Muscle layer of duodenum (tissue), 2 donors: ENCODE measurements around the gene APH1A.
"Not testable (repeated sequence)": the region's sequence is repeated elsewhere in the genome, so short reads cannot be mapped to it uniquely, and the experiment has no call there.

Source experiments
- H3K27ac ChIP-seq: one replicate; pipeline ENCODE4 v1.7.0; 2013; ENCODE audit warnings: mild to moderate bottlenecking, low read length
- H3K27me3 ChIP-seq: one replicate; pipeline ENCODE4 v1.7.0; 2013; ENCODE audit warnings: low read depth, mild to moderate bottlenecking, control low read depth, low read length
- H3K36me3 ChIP-seq, 2 donors: one replicate each; pipeline ENCODE4 v1.7.0; 2013; ENCODE audit warnings: low read length in 2 of 2, control low read depth in 1 of 2, mild to moderate bottlenecking in 1 of 2; ENCODE audit not compliant: insufficient read depth in 2 of 2, control insufficient read depth in 1 of 2
- H3K4me1 ChIP-seq, 2 donors: one replicate each; pipeline ENCODE4 v1.7.0; 2013; ENCODE audit warnings: low read length in 2 of 2, mild to moderate bottlenecking in 2 of 2, control low read depth in 1 of 2, moderate library complexity in 1 of 2; ENCODE audit not compliant: insufficient read depth in 2 of 2, control insufficient read depth in 1 of 2
- H3K4me3 ChIP-seq, 2 donors: one replicate each; pipeline ENCODE4 v1.7.0; 2013; ENCODE audit warnings: low read length in 2 of 2, low read depth in 1 of 2, mild to moderate bottlenecking in 1 of 2
- H3K9me3 ChIP-seq, 2 donors: one replicate each; pipeline ENCODE4 v1.7.0; 2013; ENCODE audit warnings: low read length in 2 of 2, control low read depth in 1 of 2, mild to moderate bottlenecking in 1 of 2; ENCODE audit not compliant: control insufficient read depth in 1 of 2
- donor health status: healthy.

Gene APH1A

DNA sequence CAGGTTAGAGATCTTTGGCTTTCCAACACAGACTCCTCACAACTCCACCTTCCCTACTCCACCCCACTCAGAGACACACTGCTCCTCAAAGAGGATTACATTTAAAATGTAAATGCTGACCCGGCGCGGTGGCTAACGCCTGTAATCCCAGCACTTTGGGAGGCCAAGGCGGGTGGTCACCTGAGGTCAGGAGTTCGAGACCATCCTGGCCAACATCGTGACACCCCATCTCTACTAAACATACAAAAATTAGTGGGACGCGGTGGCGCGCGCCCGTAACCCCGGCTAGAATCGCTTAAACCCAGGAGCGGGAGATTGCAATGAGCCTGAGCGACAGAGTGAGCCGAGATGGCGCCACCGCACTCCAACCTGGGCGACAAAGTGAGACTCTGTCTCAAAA, 31.1 kb downstream of the APH1A start:
- H3K36me3 ChIP-seq: no peaks in the 10 kb centered on the region
- H3K27me3 ChIP-seq: no peaks in the 10 kb centered on the region
- H3K4me1 ChIP-seq: peaks cover 0 to 6% of the 10 kb centered on the region in 2 donors
- H3K27ac ChIP-seq: no peak overlapping the region
- H3K9me3 ChIP-seq: no peaks in the 10 kb centered on the region
- no peak overlapping the region for H3K4me3 ChIP-seq

DNA sequence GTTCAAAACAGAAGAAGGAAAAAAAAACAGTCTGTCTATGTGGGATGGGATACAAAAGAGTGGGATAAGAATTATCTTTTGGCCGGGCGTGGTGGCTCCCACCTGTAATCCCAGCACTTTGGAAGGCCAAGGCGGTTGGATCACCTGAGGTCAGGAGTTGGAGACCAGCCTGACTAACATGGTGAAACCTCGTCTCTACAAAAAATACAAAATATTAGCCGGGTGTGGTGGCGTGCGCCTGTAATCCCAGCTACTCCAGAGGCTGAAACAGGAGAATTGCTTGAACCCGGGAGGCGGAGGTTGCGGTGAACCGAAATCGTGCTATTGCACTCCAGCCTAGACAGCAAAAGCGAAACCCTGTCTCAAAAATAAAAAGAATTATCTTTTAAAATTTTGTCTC, 31.6 kb downstream of the APH1A start:
- H3K27me3 ChIP-seq, H3K36me3 ChIP-seq, H3K4me1 ChIP-seq, H3K27ac ChIP-seq, H3K9me3 ChIP-seq: not testable (repeated sequence)
- H3K4me3 ChIP-seq: peak overlapping the region in 1 of 2 donors; percentile 93

DNA sequence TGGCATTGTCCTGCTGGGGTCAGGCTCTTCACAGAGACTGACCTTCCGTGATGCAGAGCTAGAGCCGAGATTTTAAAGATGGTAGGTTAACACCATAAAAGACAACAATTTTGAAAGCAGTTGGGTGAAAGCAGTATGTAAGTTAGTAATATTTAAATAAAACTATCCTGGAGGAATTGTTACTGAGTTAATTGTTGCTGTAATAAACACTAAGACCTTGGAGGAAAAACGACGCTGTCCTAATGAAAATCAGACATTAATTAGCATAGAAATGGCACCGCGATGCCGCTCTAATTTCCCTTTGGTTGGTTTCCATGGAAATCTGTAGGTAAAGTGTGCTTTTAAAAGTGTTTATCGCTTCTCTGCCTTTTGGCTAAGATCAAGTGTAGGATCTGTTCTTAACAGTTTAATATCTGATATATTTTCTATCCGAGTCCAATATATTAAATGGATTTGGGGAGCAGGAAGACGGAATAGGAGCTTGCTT, 32.2 kb downstream of the APH1A start:
- Histone ChIP-seq H3K4me3 (peak overlapping the region; percentile 93 to 98), H3K9me3 (no peaks in the 10 kb centered on the region), H3K36me3 (no peaks in the 10 kb centered on the region), H3K4me1 (peaks cover 0 to 6% of the 10 kb centered on the region in 2 donors), H3K27me3 (no peaks in the 10 kb centered on the region), H3K27ac (peak overlapping the region; percentile 3)

- no peaks in the 10 kb centered on the region for H3K9me3 ChIP-seq
- peak within 1 kb of the TSS; percentile 98 for H3K27ac ChIP-seq
- no peaks in the 10 kb centered on the region for H3K27me3 ChIP-seq
- no peaks in the 10 kb centered on the region for H3K36me3 ChIP-seq
- peaks cover 0 to 6% of the 10 kb centered on the region in 2 donors for H3K4me1 ChIP-seq
- peak within 1 kb of the TSS; percentile 93 to 98 for H3K4me3 ChIP-seq
These were observed 32.8 kb downstream of the APH1A start, which contains the start of gene ANP32E for GRCh38 chr1:150235852-150236613. Gene ANP32E (minus strand): TSS chr1:150236112. CDS start chr1:150235786, 326 bp downstream.

- Histone ChIP-seq H3K4me3 (peak overlapping the region; percentile 93 to 98), H3K27me3 (no peaks in the 10 kb centered on the region), H3K36me3 (no peaks in the 10 kb centered on the region)
These were observed 33.4 kb downstream of the APH1A start for GRCh38 chr1:150235294-150235851.

DNA sequence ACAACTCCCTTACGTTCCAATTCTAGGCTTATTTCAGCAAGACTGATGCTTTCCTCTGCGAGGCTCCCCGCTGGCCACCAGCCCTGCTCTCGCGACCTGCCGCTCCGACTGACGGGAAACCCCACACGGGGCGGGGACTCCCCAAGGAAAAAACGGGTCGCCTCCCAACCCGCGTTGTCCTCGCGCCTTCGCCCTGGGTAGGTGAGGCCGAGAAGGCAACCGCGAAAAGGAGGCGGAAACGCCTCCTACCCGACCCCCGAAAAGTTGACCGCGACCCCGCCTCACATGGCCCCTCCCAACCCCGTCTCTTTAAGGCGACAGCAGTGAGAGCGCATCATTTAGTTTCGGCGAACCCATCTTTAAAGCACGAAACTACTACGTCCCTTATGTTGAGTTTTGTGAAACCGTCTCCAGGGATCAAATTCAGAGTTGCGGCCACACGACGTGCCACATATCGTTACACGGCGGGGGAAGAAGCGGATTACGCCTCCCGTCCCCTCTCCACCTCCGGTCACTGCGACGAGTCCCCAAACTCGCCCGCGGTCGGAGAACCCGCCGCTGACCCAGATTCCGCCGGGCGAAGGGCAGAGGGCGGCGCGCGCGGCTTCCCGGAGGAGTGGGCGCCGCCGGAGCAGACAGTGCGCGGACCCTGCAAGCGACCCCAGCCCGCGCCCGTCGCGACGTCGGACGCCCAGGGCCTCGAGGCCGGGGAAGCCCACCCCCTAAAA, 34.1 kb downstream of the APH1A start:
- peak overlapping the region; percentile 93 to 98 for H3K4me3 ChIP-seq
- no peaks in the 10 kb centered on the region for H3K9me3 ChIP-seq
- H3K27me3 ChIP-seq: no peaks in the 10 kb centered on the region
- no peaks in the 10 kb centered on the region for H3K36me3 ChIP-seq
- H3K27ac ChIP-seq: peak overlapping the region; percentile 98
- peaks cover 0 to 6% of the 10 kb centered on the region in 2 donors for H3K4me1 ChIP-seq

More at GRCh38 chr1:150235294-150235851, 33.4 kb downstream of the APH1A start:
- H3K9me3 ChIP-seq: no peaks in the 10 kb centered on the region
- H3K27ac ChIP-seq: peak overlapping the region; percentile 98
- H3K4me1 ChIP-seq: peaks cover 0 to 6% of the 10 kb centered on the region in 2 donors

DNA sequence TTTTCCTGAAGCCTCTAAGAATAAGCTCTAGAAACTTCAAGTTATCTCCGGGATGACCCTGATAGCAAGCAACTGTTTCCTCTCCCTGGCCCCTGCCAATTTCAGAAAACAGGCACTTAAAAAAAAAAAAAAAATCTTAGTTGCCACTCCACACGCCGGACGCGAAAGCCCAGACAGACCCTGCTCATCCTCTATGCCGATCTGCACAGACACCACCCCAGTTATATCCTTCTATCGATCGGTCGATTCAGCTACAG, 34.6 kb downstream of the APH1A start:
- Histone ChIP-seq H3K27ac (peak overlapping the region; percentile 98), H3K4me3 (peak overlapping the region; percentile 93 to 98), H3K27me3 (no peaks in the 10 kb centered on the region), H3K36me3 (no peaks in the 10 kb centered on the region), H3K9me3 (no peaks in the 10 kb centered on the region), H3K4me1 (peaks cover 0 to 6% of the 10 kb centered on the region in 2 donors)

DNA sequence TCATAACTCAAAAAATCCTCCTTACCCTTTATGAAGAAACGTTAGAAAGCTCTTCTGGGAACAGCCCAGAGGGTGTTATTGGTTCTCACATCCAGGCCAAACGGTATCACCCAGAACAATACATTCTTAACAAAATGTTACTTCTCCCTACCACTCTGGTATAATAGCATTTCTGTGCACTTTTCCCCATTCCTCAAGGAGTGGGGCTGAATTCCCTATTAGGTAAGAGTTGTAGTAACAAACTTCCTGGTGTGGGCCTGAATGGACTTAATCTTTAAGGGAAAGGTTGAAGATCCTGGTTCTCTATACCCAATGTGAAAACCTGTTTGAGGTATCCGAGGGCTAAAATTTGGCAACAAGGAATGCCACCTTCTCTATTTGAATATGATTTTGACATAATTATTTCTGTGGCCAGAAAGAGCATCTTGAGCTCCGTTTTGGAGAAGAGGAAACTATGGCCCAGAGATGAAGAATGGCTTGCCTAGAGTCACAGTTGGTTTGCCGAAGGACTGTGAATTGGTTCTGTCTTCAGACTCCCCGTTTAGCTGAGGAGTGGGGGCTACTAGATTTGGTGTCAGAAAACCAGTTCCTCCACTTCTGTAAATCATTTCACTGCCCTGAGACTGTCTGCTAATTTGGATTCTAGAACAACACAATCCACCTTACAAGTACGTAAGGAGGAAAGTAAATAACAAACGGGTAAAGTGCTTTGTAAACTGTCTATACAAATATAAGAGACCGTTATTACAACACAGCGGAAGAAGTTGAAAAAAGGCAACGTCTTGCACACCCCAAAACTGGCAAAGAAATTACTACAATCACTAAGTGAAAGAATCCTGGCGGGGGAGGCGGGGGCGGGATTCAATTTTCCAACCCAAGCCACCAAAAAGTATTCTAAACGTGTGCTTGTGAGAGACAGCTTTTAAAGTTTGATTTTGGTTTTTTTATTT, 35.2 kb downstream of the APH1A start:
- H3K9me3 ChIP-seq: no peaks in the 10 kb centered on the region
- H3K4me1 ChIP-seq: peaks cover 0 to 6% of the 10 kb centered on the region in 2 donors
- H3K36me3 ChIP-seq: no peaks in the 10 kb centered on the region
- no peaks in the 10 kb centered on the region for H3K27me3 ChIP-seq
- H3K4me3 ChIP-seq: peak overlapping the region; percentile 93 to 98
- peak overlapping the region; percentile 98 for H3K27ac ChIP-seq

GRCh38 chr1:150232921-150233320, 35.9 kb downstream of the APH1A start:
- not testable (repeated sequence) for H3K4me1 ChIP-seq, H3K4me3 ChIP-seq, H3K36me3 ChIP-seq, H3K9me3 ChIP-seq, H3K27me3 ChIP-seq
- H3K27ac ChIP-seq: peak overlapping the region; percentile 98

DNA sequence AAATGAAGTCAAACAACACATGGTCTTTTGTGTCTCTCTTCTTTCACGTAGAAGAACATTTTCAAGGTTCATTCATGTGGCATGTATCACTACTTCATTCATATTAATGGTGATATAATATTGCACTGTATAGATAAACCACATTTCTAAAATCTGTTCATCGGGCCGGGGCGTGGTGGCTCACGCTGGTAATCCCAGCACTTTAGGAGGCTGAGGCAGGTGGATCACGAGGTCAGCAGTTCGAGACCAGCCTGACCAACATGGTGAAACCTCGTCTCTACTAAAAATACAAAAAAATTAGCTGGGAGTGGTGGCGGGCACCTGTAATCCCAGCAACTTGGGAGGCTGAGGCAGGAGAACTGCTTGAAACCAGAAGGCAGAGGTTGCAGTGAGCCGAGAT, 40.6 kb downstream of the APH1A start:
- H3K9me3 ChIP-seq, H3K4me3 ChIP-seq, H3K4me1 ChIP-seq, H3K27me3 ChIP-seq, H3K27ac ChIP-seq: not testable (repeated sequence)
- peaks cover 20 to 29% of the 10 kb centered on the region in 2 donors for H3K36me3 ChIP-seq
